Astrocyte (in vitro differentiated cells and primary cell): ENCODE data around the gene CEP57. TPM values are rescaled to one million over a fixed set of nuclear protein-coding genes. Genes with fewer than 3 reads are reported as not detected.

Experiments
- DNase-seq: peaks from one replicate; pipeline ENCODE4 v3.0.0-alpha.2; 2010; ENCODE audit warnings: low read depth
- FAIRE-seq: peaks from 2 replicates; lab custom pipeline; 2011; peaks lifted over from hg19 to GRCh38; lab: Jason Lieb, UNC
- H2AFZ ChIP-seq: 2 replicates; pipeline ENCODE4 v1.6.0; 2012; ENCODE audit warnings: low read depth, low read length, inconsistent platforms
- H3K27ac ChIP-seq: 2 replicates; pipeline ENCODE4 v1.5.1; 2011; ENCODE audit warnings: low read depth, low read length, inconsistent platforms
- H3K27me3 ChIP-seq: 2 replicates; pipeline ENCODE4 v1.6.0; 2011; ENCODE audit warnings: low read length, inconsistent platforms; ENCODE audit not compliant: insufficient read depth
- H3K36me3 ChIP-seq: 2 replicates; pipeline ENCODE4 v1.5.1; 2011; ENCODE audit warnings: low read length, inconsistent platforms; ENCODE audit not compliant: insufficient read depth
- H3K4me1 ChIP-seq: 2 replicates; pipeline ENCODE4 v1.5.1; 2011; ENCODE audit warnings: low read length, inconsistent platforms; ENCODE audit not compliant: insufficient read depth
- H3K4me2 ChIP-seq: 2 replicates; pipeline ENCODE4 v1.6.0; 2012; ENCODE audit warnings: low read length, inconsistent platforms
- H3K4me3 ChIP-seq: 2 replicates; pipeline ENCODE4 v1.5.1; 2011; ENCODE audit warnings: low read depth, mild to moderate bottlenecking, low read length, inconsistent platforms; ENCODE audit not compliant: insufficient read depth
- H3K79me2 ChIP-seq: 2 replicates; pipeline ENCODE4 v1.6.0; 2012; ENCODE audit warnings: mild to moderate bottlenecking, low read length, inconsistent platforms; ENCODE audit not compliant: insufficient read depth
- H3K9ac ChIP-seq: 2 replicates; pipeline ENCODE4 v1.6.0; 2012; ENCODE audit warnings: mild to moderate bottlenecking, low read length, inconsistent platforms
- H3K9me3 ChIP-seq: 2 replicates; pipeline ENCODE4 v1.5.1; 2012; ENCODE audit warnings: low read depth, mild to moderate bottlenecking, low read length, inconsistent platforms; ENCODE audit not compliant: insufficient read depth
- H4K20me1 ChIP-seq: 2 replicates; pipeline ENCODE4 v1.6.0; 2012; ENCODE audit warnings: low read length, inconsistent platforms; ENCODE audit not compliant: insufficient read depth
- H3K27ac Mint-ChIP-seq: one replicate; pipeline ENCODE4 v1.8.0; 2021; ENCODE audit warnings: mild to moderate bottlenecking, mixed read lengths; ENCODE audit not compliant: unreplicated experiment
- H3K27me3 Mint-ChIP-seq: one replicate; pipeline ENCODE4 v1.8.0; 2021; ENCODE audit warnings: low read depth, mixed read lengths; ENCODE audit not compliant: unreplicated experiment
- H3K36me3 Mint-ChIP-seq: one replicate; pipeline ENCODE4 v1.8.0; 2021; ENCODE audit warnings: low read depth, mixed read lengths; ENCODE audit not compliant: unreplicated experiment
- H3K4me1 Mint-ChIP-seq: one replicate; pipeline ENCODE4 v1.8.0; 2021; ENCODE audit warnings: low read depth, mixed read lengths; ENCODE audit not compliant: unreplicated experiment
- H3K4me3 Mint-ChIP-seq: one replicate; pipeline ENCODE4 v1.8.0; 2021; ENCODE audit warnings: mild to moderate bottlenecking, moderate library complexity, mixed read lengths; ENCODE audit not compliant: unreplicated experiment
- H3K9me3 Mint-ChIP-seq: one replicate; pipeline ENCODE4 v1.8.0; 2021; ENCODE audit warnings: mild to moderate bottlenecking, mixed read lengths; ENCODE audit not compliant: unreplicated experiment
- EZH2 ChIP-seq: IDR thresholded peaks from 2 replicates; pipeline ENCODE4 v1.6.1; 2012; ENCODE audit warnings: mild to moderate bottlenecking, low read length, inconsistent platforms; ENCODE audit not compliant: insufficient read depth
- total RNA-seq: library from RNA; stranded (reverse); gene quantifications from 2 replicates; pipeline ENCODE4 v1.2.1, GENCODE V29; 2021
- TF ChIP-seq, protein P1 (sequence below): IDR thresholded peaks from 2 replicates; pipeline ENCODE4 v1.5.1; 2011; ENCODE audit warnings: low read depth, mild to moderate bottlenecking, inconsistent platforms, low read length, moderate library complexity; ENCODE audit not compliant: insufficient read depth

Gene CEP57
- total RNA-seq, 1 donor from 2014 or later, result 23.5 TPM

DNA sequence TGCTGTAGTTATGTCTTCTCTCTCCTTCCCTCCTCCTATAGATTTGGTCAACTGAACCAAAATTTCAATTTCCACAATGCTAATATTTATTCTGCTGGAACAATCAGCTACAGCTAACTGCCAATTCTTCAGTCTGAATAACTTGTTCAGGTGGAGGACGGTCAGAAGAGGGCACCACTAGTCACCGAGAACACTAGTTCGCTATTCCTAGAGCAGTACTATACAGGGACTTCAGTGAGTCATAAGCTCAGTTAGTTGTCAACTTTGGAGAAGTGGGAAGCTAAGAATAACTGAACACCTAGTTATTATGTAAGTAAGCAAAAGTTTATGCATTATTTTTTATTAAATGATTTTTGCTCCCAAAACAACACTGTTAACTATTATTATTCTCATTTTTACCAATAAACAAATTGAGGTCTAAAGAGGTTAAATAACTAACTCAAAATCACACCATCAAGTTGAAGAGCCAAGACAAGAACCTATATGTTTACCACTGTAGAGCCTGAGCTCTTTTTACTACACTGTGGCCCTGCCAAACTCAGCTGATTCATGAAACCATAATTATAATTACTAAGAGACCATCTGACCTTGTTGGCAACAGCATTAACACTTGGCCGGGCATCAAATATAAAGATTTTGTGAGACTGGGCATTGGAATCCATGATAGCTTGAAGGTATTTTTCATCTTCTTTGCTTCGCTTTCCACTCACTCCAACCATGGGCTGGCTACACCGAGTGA, 59.0 kb downstream of the CEP57 start:
- Histone ChIP-seq H3K4me1 (peaks cover 13% of the 10 kb centered on the region), H3K9ac (peak overlapping the region; percentile 28), H3K36me3 (peaks cover 35% of the 10 kb centered on the region), H3K27ac (peak overlapping the region; percentile 65), H3K4me2 (peak overlapping the region; percentile 21), H3K4me3 (no peak overlapping the region), H3K79me2 (no peaks in the 10 kb centered on the region), H4K20me1 (no peaks in the 10 kb centered on the region), H3K9me3 (no peaks in the 10 kb centered on the region), H3K27me3 (no peaks in the 10 kb centered on the region), H2AFZ (no peak overlapping the region)
- H3K27me3 Mint-ChIP-seq, result no peaks in the 10 kb centered on the region
- peak; percentile 80 for DNase-seq
- H3K4me3 Mint-ChIP-seq, result no peak overlapping the region
- TF ChIP-seq EZH2, result no peak
- TF ChIP-seq, protein P1, sequence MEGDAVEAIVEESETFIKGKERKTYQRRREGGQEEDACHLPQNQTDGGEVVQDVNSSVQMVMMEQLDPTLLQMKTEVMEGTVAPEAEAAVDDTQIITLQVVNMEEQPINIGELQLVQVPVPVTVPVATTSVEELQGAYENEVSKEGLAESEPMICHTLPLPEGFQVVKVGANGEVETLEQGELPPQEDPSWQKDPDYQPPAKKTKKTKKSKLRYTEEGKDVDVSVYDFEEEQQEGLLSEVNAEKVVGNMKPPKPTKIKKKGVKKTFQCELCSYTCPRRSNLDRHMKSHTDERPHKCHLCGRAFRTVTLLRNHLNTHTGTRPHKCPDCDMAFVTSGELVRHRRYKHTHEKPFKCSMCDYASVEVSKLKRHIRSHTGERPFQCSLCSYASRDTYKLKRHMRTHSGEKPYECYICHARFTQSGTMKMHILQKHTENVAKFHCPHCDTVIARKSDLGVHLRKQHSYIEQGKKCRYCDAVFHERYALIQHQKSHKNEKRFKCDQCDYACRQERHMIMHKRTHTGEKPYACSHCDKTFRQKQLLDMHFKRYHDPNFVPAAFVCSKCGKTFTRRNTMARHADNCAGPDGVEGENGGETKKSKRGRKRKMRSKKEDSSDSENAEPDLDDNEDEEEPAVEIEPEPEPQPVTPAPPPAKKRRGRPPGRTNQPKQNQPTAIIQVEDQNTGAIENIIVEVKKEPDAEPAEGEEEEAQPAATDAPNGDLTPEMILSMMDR, result peak; percentile 70
- H3K27ac Mint-ChIP-seq, result no peak overlapping the region
- no peaks in the 10 kb centered on the region for H3K9me3 Mint-ChIP-seq
- no peaks in the 10 kb centered on the region for H3K4me1 Mint-ChIP-seq
- peak; percentile 63 for FAIRE-seq
- peaks cover 4% of the 10 kb centered on the region for H3K36me3 Mint-ChIP-seq

DNA sequence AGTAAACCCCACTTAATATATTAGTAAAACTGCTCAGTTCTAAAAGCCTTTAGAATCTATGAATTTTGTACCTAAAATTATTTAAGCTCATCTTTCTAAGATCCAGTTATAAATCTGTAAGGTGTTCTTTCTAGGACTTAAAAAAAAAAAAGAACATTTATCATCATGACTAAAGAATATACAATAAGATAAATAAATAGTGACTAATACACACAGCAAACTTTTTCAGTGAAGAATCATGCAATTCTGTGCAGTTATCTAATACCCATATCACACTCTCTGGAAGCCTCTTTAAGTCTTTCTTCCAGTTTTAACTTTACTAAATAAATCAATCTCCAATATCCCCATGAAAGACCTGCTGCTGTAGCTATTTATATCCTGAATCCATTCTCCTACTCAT, 59.8 kb downstream of the CEP57 start:
- TF ChIP-seq, protein P1, result no peak
- TF ChIP-seq EZH2, result no peak
- Mint-ChIP-seq H3K4me1 (no peaks in the 10 kb centered on the region), H3K27me3 (no peaks in the 10 kb centered on the region), H3K9me3 (no peaks in the 10 kb centered on the region), H3K4me3 (no peak overlapping the region), H3K27ac (no peak overlapping the region), H3K36me3 (peaks cover 4% of the 10 kb centered on the region)
- H3K79me2 ChIP-seq, result no peaks in the 10 kb centered on the region
- H3K27me3 ChIP-seq, result no peaks in the 10 kb centered on the region
- DNase-seq (peak; percentile 34), FAIRE-seq (no peak)
- H2AFZ ChIP-seq, result no peak overlapping the region
- no peaks in the 10 kb centered on the region for H4K20me1 ChIP-seq
- H3K36me3 ChIP-seq, result peaks cover 28% of the 10 kb centered on the region
- peak overlapping the region; percentile 65 for H3K27ac ChIP-seq
- peaks cover 13% of the 10 kb centered on the region for H3K4me1 ChIP-seq
- no peaks in the 10 kb centered on the region for H3K9me3 ChIP-seq
- H3K4me3 ChIP-seq, result no peak overlapping the region
- H3K9ac ChIP-seq, result no peak overlapping the region
- no peak overlapping the region for H3K4me2 ChIP-seq

DNA sequence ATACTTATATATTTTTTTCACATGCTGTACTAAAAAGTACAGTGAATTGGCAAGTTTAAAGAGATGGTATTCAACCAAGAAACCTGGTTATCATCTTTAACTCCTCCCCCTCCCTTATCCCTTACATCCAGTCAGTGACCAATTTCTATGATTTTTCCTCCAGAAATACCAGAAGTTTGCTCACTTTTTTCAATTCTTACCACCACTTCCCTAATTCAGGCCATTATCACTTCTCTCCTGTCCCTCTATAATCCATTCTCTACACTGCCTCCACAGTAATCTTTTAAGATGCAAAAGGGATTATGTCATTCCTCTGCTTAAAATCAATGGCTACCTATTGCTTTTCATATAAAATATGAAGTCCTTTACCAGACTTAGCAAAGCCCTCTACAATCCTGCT, 62.8 kb downstream of the CEP57 start:
- H3K4me3 Mint-ChIP-seq, result no peak overlapping the region
- peaks cover 6% of the 10 kb centered on the region for H3K36me3 Mint-ChIP-seq
- H3K79me2 ChIP-seq, result no peaks in the 10 kb centered on the region
- H4K20me1 ChIP-seq, result no peaks in the 10 kb centered on the region
- no peak overlapping the region for H3K4me2 ChIP-seq
- H3K4me1 Mint-ChIP-seq, result no peaks in the 10 kb centered on the region
- H3K4me1 ChIP-seq, result peaks cover 13% of the 10 kb centered on the region
- no peaks in the 10 kb centered on the region for H3K9me3 Mint-ChIP-seq
- no peak overlapping the region for H3K4me3 ChIP-seq
- no peak overlapping the region for H3K9ac ChIP-seq
- TF ChIP-seq EZH2, result no peak
- TF ChIP-seq, protein P1, result no peak
- no peak for DNase-seq
- H3K27me3 ChIP-seq, result no peaks in the 10 kb centered on the region
- H2AFZ ChIP-seq, result no peak overlapping the region
- H3K27me3 Mint-ChIP-seq, result no peaks in the 10 kb centered on the region
- no peaks in the 10 kb centered on the region for H3K9me3 ChIP-seq
- no peak for FAIRE-seq
- no peak overlapping the region for H3K27ac Mint-ChIP-seq
- H3K27ac ChIP-seq, result no peak overlapping the region
- peaks cover 35% of the 10 kb centered on the region for H3K36me3 ChIP-seq
